Measurements from ENCODE around the gene FOXP4.
"Not testable (repeated sequence)": the region's sequence is repeated elsewhere in the genome, so short reads cannot be mapped to it uniquely, and the experiment has no call there.

FOXP4 gene

GRCh38 chr6:41607036-41607435 lies 60.9 kb downstream of the FOXP4 start:
- Mint-ChIP-seq H3K27me3 (peaks cover 42% of the 10 kb centered on the region), H3K4me3 (no peak overlapping the region), H3K36me3 (no peaks in the 10 kb centered on the region), H3K27ac (no peak overlapping the region), H3K9me3 (no peaks in the 10 kb centered on the region), H3K4me1 (peaks cover 2% of the 10 kb centered on the region)
- no peak for DNase-seq
- CTCF ChIA-PET: interaction anchor here (1.1 to 2.6 kb wide), 2 partner anchors 10 to 76 kb away, joined by 4 to 8 read pairs; no protein-coding TSS in a partner anchor

DNA sequence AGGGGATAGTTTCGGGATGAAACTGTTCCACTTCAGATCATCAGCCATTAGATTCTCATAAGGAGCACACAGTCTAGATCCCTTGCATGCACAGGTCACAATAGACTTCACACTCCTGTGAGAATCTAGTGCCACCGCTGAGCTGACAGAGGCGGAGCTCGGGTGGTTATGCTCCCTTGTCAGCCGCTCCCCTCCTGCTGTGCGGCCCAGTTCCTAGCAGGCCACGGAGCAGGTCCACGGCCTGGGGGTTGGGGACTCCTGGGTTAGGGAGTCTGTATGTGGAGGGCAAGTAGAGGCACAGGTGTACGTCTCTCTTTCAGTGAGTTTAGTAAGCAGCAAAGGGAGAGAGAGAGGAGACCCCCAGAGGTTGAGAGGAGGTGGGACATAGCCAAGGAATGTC lies 61.6 kb downstream of the FOXP4 start:
- no peaks in the 10 kb centered on the region for H3K9me3 Mint-ChIP-seq
- peaks cover 2% of the 10 kb centered on the region for H3K4me1 Mint-ChIP-seq
- CTCF ChIA-PET: interaction anchor here (2.6 kb wide), 1 partner anchor 75 kb away, joined by 8 read pairs; no protein-coding TSS in a partner anchor
- H3K27me3 Mint-ChIP-seq: peaks cover 38% of the 10 kb centered on the region
- no peak overlapping the region for H3K4me3 Mint-ChIP-seq
- H3K27ac Mint-ChIP-seq: no peak overlapping the region
- no peak for DNase-seq
- no peaks in the 10 kb centered on the region for H3K36me3 Mint-ChIP-seq

- no peaks in the 10 kb centered on the region for H3K36me3 Mint-ChIP-seq
- H3K9me3 Mint-ChIP-seq: no peaks in the 10 kb centered on the region
- CTCF ChIA-PET: interaction anchor here (2.6 kb wide), 1 partner anchor 75 kb away, joined by 8 read pairs; no protein-coding TSS in a partner anchor
- H3K27ac Mint-ChIP-seq: no peak overlapping the region
- peaks cover 32% of the 10 kb centered on the region for H3K27me3 Mint-ChIP-seq
- H3K4me1 Mint-ChIP-seq: no peaks in the 10 kb centered on the region
- no peak for DNase-seq
- no peak overlapping the region for H3K4me3 Mint-ChIP-seq
Observed at GRCh38 chr6:41608443-41609151, 62.4 kb downstream of the FOXP4 start.

GRCh38 chr6:41614715-41615114 lies 68.5 kb downstream of the FOXP4 start:
- H3K36me3 Mint-ChIP-seq: no peaks in the 10 kb centered on the region
- no peaks in the 10 kb centered on the region for H3K4me1 Mint-ChIP-seq
- no peaks in the 10 kb centered on the region for H3K9me3 Mint-ChIP-seq
- no peak overlapping the region for H3K4me3 Mint-ChIP-seq
- H3K27me3 Mint-ChIP-seq: peaks cover 38% of the 10 kb centered on the region
- DNase-seq: no peak
- no peak overlapping the region for H3K27ac Mint-ChIP-seq
- CTCF ChIA-PET: interaction anchor here (1.5 kb wide), 1 partner anchor 10 kb away, joined by 4 read pairs; no protein-coding TSS in a partner anchor

GRCh38 chr6:41615311-41615710 lies 69.1 kb downstream of the FOXP4 start:
- CTCF ChIA-PET: no interaction called here
- no peak overlapping the region for H3K27ac Mint-ChIP-seq
- peaks cover 38% of the 10 kb centered on the region for H3K27me3 Mint-ChIP-seq
- no peaks in the 10 kb centered on the region for H3K36me3 Mint-ChIP-seq
- H3K9me3 Mint-ChIP-seq: no peaks in the 10 kb centered on the region
- H3K4me3 Mint-ChIP-seq: no peak overlapping the region
- DNase-seq: no peak
- no peaks in the 10 kb centered on the region for H3K4me1 Mint-ChIP-seq

GRCh38 chr6:41618598-41618997 lies 72.4 kb downstream of the FOXP4 start:
- Mint-ChIP-seq H3K27me3 (peaks cover 45% of the 10 kb centered on the region), H3K36me3 (no peaks in the 10 kb centered on the region)

GRCh38 chr6:41619193-41619592 lies 73.0 kb downstream of the FOXP4 start:
- not testable (repeated sequence) for H3K4me3 Mint-ChIP-seq, H3K4me1 Mint-ChIP-seq, H3K9me3 Mint-ChIP-seq, DNase-seq, H3K36me3 Mint-ChIP-seq, H3K27ac Mint-ChIP-seq
- peaks cover 47% of the 10 kb centered on the region for H3K27me3 Mint-ChIP-seq
- CTCF ChIA-PET: interaction anchor here (1.0 kb wide), 1 partner anchor 196 kb away, joined by 3 read pairs; no protein-coding TSS in a partner anchor

More at GRCh38 chr6:41618598-41618997, 72.4 kb downstream of the FOXP4 start:
- H3K27ac Mint-ChIP-seq: no peak overlapping the region
- H3K9me3 Mint-ChIP-seq: peaks cover 6% of the 10 kb centered on the region
- no peak overlapping the region for H3K4me3 Mint-ChIP-seq
- H3K4me1 Mint-ChIP-seq: no peaks in the 10 kb centered on the region
- DNase-seq: no peak
- CTCF ChIA-PET: interaction anchor here (1.0 kb wide), 1 partner anchor 195 kb away, joined by 3 read pairs; no protein-coding TSS in a partner anchor

- Mint-ChIP-seq H3K9me3 (peaks cover 8% of the 10 kb centered on the region), H3K27ac (no peak overlapping the region), H3K4me3 (no peak overlapping the region), H3K4me1 (peaks cover 12% of the 10 kb centered on the region), H3K27me3 (peaks cover 37% of the 10 kb centered on the region), H3K36me3 (no peaks in the 10 kb centered on the region)
- CTCF ChIA-PET: no interaction called here
- DNase-seq: no peak
Observed at GRCh38 chr6:41621367-41621766, 75.2 kb downstream of the FOXP4 start.

GRCh38 chr6:41621802-41622201 lies 75.6 kb downstream of the FOXP4 start:
- Mint-ChIP-seq H3K27me3 (peaks cover 37% of the 10 kb centered on the region), H3K4me3 (no peak overlapping the region), H3K36me3 (no peaks in the 10 kb centered on the region), H3K4me1 (peaks cover 12% of the 10 kb centered on the region), H3K9me3 (peaks cover 8% of the 10 kb centered on the region), H3K27ac (no peak overlapping the region)
- CTCF ChIA-PET: no interaction called here
- DNase-seq: no peak

DNA sequence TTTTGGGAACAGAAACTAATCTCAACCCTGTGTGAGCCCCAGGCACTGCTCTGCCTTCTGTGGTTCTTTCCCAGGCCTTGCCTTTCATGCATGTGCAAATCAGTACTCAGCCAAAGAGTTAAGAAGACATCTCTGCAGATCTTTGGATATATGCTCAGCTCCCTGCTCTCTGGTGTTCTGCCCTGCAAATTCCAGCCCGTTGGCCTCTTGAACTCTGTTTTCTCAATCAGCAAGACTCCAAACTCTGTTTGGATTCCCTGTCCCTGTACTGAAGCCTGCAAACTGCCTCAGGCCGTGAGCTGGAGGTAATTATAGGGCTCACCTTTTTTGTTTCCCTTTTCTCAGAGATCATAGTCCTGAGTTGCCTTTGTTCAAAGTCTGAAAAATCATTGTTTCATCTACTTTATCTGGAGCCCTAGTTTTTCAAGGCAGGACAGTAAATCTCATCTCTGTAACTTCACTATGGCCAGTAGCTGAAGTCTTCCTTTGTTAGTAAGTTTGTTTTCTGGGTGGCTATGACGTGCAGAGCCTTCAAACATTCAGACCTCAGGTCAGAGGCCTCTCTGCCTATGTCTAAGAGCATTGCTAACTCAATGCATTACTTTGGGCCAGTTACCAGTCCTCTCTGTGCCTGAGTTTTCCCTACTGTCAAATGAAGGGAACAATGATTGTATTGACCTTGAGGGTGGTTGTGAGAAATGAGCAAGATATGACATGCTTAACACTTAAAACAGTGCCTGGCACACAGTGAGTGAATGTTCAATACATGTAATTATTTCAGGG lies 76.2 kb downstream of the FOXP4 start:
- H3K36me3 Mint-ChIP-seq: no peaks in the 10 kb centered on the region
- peaks cover 8% of the 10 kb centered on the region for H3K9me3 Mint-ChIP-seq
- no peak for DNase-seq
- H3K27me3 Mint-ChIP-seq: peaks cover 42% of the 10 kb centered on the region
- CTCF ChIA-PET: no interaction called here
- no peak overlapping the region for H3K4me3 Mint-ChIP-seq
- peaks cover 12% of the 10 kb centered on the region for H3K4me1 Mint-ChIP-seq
- H3K27ac Mint-ChIP-seq: no peak overlapping the region

GRCh38 chr6:41623330-41623729 lies 77.1 kb downstream of the FOXP4 start:
- H3K36me3 Mint-ChIP-seq: no peaks in the 10 kb centered on the region
- no peak for DNase-seq
- H3K4me1 Mint-ChIP-seq: peaks cover 12% of the 10 kb centered on the region
- H3K9me3 Mint-ChIP-seq: peaks cover 8% of the 10 kb centered on the region
- H3K4me3 Mint-ChIP-seq: no peak overlapping the region
- CTCF ChIA-PET: no interaction called here
- peaks cover 39% of the 10 kb centered on the region for H3K27me3 Mint-ChIP-seq
- no peak overlapping the region for H3K27ac Mint-ChIP-seq

DNA sequence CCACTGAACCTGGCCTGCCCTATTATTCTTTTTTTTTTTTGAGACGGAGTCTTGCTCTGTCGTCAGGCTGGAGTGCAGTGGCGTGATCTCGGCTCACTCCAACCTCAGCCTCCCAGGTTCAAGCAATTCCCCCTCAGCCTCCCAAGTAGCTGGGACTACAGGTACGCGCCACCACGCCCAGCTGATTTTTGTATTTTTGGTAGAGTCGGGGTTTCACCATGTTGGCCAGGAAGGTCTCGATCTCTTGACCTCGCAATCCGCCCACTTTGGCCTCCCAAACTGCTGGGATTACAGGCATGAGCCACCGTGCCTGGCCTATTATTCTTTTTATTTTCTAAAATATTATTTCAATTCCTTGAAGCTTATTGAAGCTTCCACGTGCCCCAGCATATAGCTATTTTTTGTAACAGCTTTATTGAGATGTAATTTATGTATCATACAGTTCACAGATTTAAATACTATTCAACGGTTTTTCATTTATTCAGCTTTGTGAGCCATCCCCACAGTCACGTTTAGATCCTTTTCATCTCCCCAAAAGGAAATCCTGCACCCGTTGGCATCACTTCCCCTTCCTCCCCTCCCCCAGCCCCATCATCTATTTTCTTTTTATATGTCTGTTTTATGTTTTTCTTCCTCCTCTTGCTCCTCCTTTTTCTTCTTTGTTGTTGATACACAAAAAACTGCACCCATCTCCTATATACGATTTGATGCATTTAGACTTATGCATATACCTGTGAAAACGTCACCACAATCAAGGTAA lies 78.6 kb downstream of the FOXP4 start:
- no peak overlapping the region for H3K27ac Mint-ChIP-seq
- H3K4me1 Mint-ChIP-seq: peaks cover 12% of the 10 kb centered on the region
- DNase-seq: no peak
- no peaks in the 10 kb centered on the region for H3K36me3 Mint-ChIP-seq
- peaks cover 8% of the 10 kb centered on the region for H3K9me3 Mint-ChIP-seq
- CTCF ChIA-PET: no interaction called here
- H3K27me3 Mint-ChIP-seq: peaks cover 38% of the 10 kb centered on the region
- no peak overlapping the region for H3K4me3 Mint-ChIP-seq

- peaks cover 12% of the 10 kb centered on the region for H3K4me1 Mint-ChIP-seq
- peaks cover 8% of the 10 kb centered on the region for H3K9me3 Mint-ChIP-seq
- no peaks in the 10 kb centered on the region for H3K36me3 Mint-ChIP-seq
- DNase-seq: no peak
- peaks cover 34% of the 10 kb centered on the region for H3K27me3 Mint-ChIP-seq
- CTCF ChIA-PET: no interaction called here
- H3K27ac Mint-ChIP-seq: no peak overlapping the region
- H3K4me3 Mint-ChIP-seq: no peak overlapping the region
Observed at GRCh38 chr6:41625442-41625841, 79.3 kb downstream of the FOXP4 start.

- Mint-ChIP-seq H3K36me3 (no peaks in the 10 kb centered on the region), H3K4me3 (no peak overlapping the region), H3K27ac (no peak overlapping the region), H3K9me3 (peaks cover 8% of the 10 kb centered on the region), H3K4me1 (peaks cover 12% of the 10 kb centered on the region), H3K27me3 (peaks cover 29% of the 10 kb centered on the region)
- DNase-seq: no peak
- CTCF ChIA-PET: interaction anchor here (1.0 to 1.2 kb wide), 2 partner anchors 23 to 32 kb away, joined by 3 to 4 read pairs; no protein-coding TSS in a partner anchor
Observed at GRCh38 chr6:41626022-41626421, 79.8 kb downstream of the FOXP4 start.

Data from activated naive CD4-positive, alpha-beta T cell treated with anti-CD3 and anti-CD28 coated beads, Interleukin-2, amount 10 ng/mL, durations not matched to agents 7 days and 5 days (primary cell).